Aorta (tissue), 5 donors: ENCODE data around the gene NAT14. TPM values are rescaled to one million over a fixed set of nuclear protein-coding genes. Genes with fewer than 3 reads are reported as not detected.

ENCODE experiments used
- ATAC-seq: fragments of 200-7000 bp; cut with Tn5 transposase; one replicate; pipeline ENCODE4 v1.9.1; 2022; ENCODE audit warnings: moderate library complexity; ENCODE audit not compliant: low FRiP score
- DNase-seq, 2 donors: peaks; one replicate each; pipeline ENCODE4 v3.0.0-alpha.2; 2020
- H3K27ac ChIP-seq, 2 donors: one replicate each; pipeline ENCODE4 v1.5.1; 2013; ENCODE audit warnings: low read length in 2 of 2, mild to moderate bottlenecking in 2 of 2, moderate library complexity in 2 of 2, control low read depth in 1 of 2, inconsistent platforms in 1 of 2, low read depth in 1 of 2
- H3K27me3 ChIP-seq, 2 donors: one replicate each; pipeline ENCODE4 v1.6.1; 2013; ENCODE audit warnings: control low read depth in 1 of 2, low read length in 1 of 2, mild to moderate bottlenecking in 1 of 2, moderate library complexity in 1 of 2; ENCODE audit not compliant: insufficient read depth in 2 of 2, control insufficient read depth in 1 of 2
- H3K36me3 ChIP-seq, 2 donors: one replicate each; pipeline ENCODE4 v1.6.1; 2013; ENCODE audit warnings: control low read depth in 1 of 2, low read length in 1 of 2, mild to moderate bottlenecking in 1 of 2; ENCODE audit not compliant: insufficient read depth in 2 of 2, control insufficient read depth in 1 of 2
- H3K4me1 ChIP-seq, 2 donors: one replicate each; pipeline ENCODE4 v1.6.1; 2013; ENCODE audit warnings: low read length in 2 of 2, control low read depth in 1 of 2, mild to moderate bottlenecking in 1 of 2, moderate library complexity in 1 of 2; ENCODE audit not compliant: insufficient read depth in 2 of 2, control insufficient read depth in 1 of 2
- H3K4me3 ChIP-seq, 2 donors: one replicate each; pipeline ENCODE4 v1.5.1; 2013; ENCODE audit warnings: low read length in 2 of 2, control low read depth in 1 of 2, mild to moderate bottlenecking in 1 of 2
- H3K9me3 ChIP-seq: one replicate; pipeline ENCODE4 v1.6.1; 2013; ENCODE audit warnings: mild to moderate bottlenecking, low read length; ENCODE audit not compliant: control insufficient read depth
- WGBS, 2 donors: extraction: QIAGEN DNeasy Blood & Tissue Kit; methylation state at CpG; one replicate each; pipeline ENCODE4 v1.1.7; 2013; 5-methylcytosine and 5-hydroxymethylcytosine counted together
- intact Hi-C, 2 donors: fragments of 100-400 bp; cut with DNase I; formaldehyde crosslinking; loops; one replicate each; pipeline versions ENCODE4 v1.14.2 to v1.15.0; 2022
- polyA plus RNA-seq, 2 donors: library from polyadenylated mRNA; stranded (reverse); fragments of 200-250 nt; gene quantifications; one replicate each; pipeline ENCODE4 v1.2.3, GENCODE V29; 2013
- total RNA-seq, 2 donors: library from RNA; stranded (reverse); fragmentation: NEBNext Ultra II Directional; extraction: Animal tissue kit (Norgen Biotek cat#: 25700); gene quantifications; one replicate each; pipeline ENCODE4 v1.2.1, GENCODE V29; 2021
- donor health status: healthy with polysubstance abuse.
- donor health status: Bipolar disorder and iron deficiency.
- donor health status: DM: no; HTN: no; CAD: no.
- donor health status: DM: no; HTN: no; CAD: no.
- donor health status: DM: yes; HTN: yes; CAD: no.

The NAT14 gene
- total and polyA plus RNA-seq, 4 donors = 3.1 to 19.2 (median 15.8) TPM

GRCh38 chr19:55482156-55482961 is 2.6 kb upstream of the NAT14 start:
- no peaks in the 10 kb centered on the region for H3K9me3 ChIP-seq
- WGBS, 2 donors = 86 to 88% methylated on average over 77 to 83 of the region's 83 CpGs
- H3K36me3 ChIP-seq = no peaks in the 10 kb centered on the region
- DNase-seq (peak in 1 of 2 donors; percentile 74), ATAC-seq (no peak)
- intact Hi-C loops = no loop called here
- H3K4me1 ChIP-seq = no peaks in the 10 kb centered on the region
- no peak overlapping the region for H3K4me3 ChIP-seq
- no peak overlapping the region for H3K27ac ChIP-seq
- no peaks in the 10 kb centered on the region for H3K27me3 ChIP-seq

GRCh38 chr19:55482967-55483705 is 1.9 kb upstream of the NAT14 start:
- WGBS, 2 donors = 93 to 94% methylated on average over 43 to 47 of the region's 47 CpGs
- no peaks in the 10 kb centered on the region for H3K4me1 ChIP-seq
- DNase-seq = no peak
- no peak overlapping the region for H3K4me3 ChIP-seq
- no peak overlapping the region for H3K27ac ChIP-seq
- no peak for ATAC-seq
- H3K36me3 ChIP-seq = no peaks in the 10 kb centered on the region
- no peaks in the 10 kb centered on the region for H3K9me3 ChIP-seq
- H3K27me3 ChIP-seq = no peaks in the 10 kb centered on the region
- intact Hi-C loops = no loop called here

- no peak overlapping the region for H3K4me3 ChIP-seq
- intact Hi-C loops = no loop called here
- ATAC-seq = no peak
- no peaks in the 10 kb centered on the region for H3K4me1 ChIP-seq
- 72 to 76% methylated on average over 40 to 46 of the region's 46 CpGs for WGBS, 2 donors
- H3K9me3 ChIP-seq = no peaks in the 10 kb centered on the region
- no peak overlapping the region for H3K27ac ChIP-seq
- H3K36me3 ChIP-seq = no peaks in the 10 kb centered on the region
- no peaks in the 10 kb centered on the region for H3K27me3 ChIP-seq
- peak in 1 of 2 donors; percentile 52 for DNase-seq
These were observed 1.0 kb upstream of the NAT14 start for GRCh38 chr19:55483706-55484592.

- H3K27me3 ChIP-seq = no peaks in the 10 kb centered on the region
- peak overlapping the region; percentile 5 to 39 for H3K4me3 ChIP-seq
- intact Hi-C loops = no loop called here
- DNase-seq (no peak), ATAC-seq (no peak)
- peak overlapping the region in 1 of 2 donors; percentile 55 for H3K27ac ChIP-seq
- no peaks in the 10 kb centered on the region for H3K36me3 ChIP-seq
- 23 to 31% methylated on average over 16 to 18 of the region's 18 CpGs for WGBS, 2 donors
- H3K9me3 ChIP-seq = no peaks in the 10 kb centered on the region
- no peaks in the 10 kb centered on the region for H3K4me1 ChIP-seq
These were observed 537 bp downstream of the NAT14 start for GRCh38 chr19:55485439-55486011.

- Histone ChIP-seq H3K4me1 (no peaks in the 10 kb centered on the region), H3K36me3 (no peaks in the 10 kb centered on the region), H3K9me3 (no peaks in the 10 kb centered on the region), H3K4me3 (no peak overlapping the region), H3K27ac (peak overlapping the region in 1 of 2 donors; percentile 83), H3K27me3 (no peaks in the 10 kb centered on the region)
- intact Hi-C loops = no loop called here
- DNase-seq (peak in 1 of 2 donors; percentile 60), ATAC-seq (no peak)
- WGBS, 2 donors = 76 to 82% methylated on average over 52 to 53 of the region's 53 CpGs
These were observed 1.3 kb downstream of the NAT14 start for GRCh38 chr19:55486043-55486970.

- peak; percentile 86 for ATAC-seq
- DNase-seq = peak; percentile 93
- Histone ChIP-seq H3K36me3 (no peaks in the 10 kb centered on the region), H3K9me3 (no peaks in the 10 kb centered on the region), H3K4me1 (no peaks in the 10 kb centered on the region), H3K27ac (peak overlapping the region in 1 of 2 donors; percentile 83), H3K4me3 (no peak overlapping the region), H3K27me3 (no peaks in the 10 kb centered on the region)
- intact Hi-C loops = no loop called here
- WGBS, 2 donors = 12 to 15% methylated on average over 27 of the region's 27 CpGs
These were observed 2.3 kb downstream of the NAT14 start for GRCh38 chr19:55486971-55487923.
